Stimulated activated CD4-positive, alpha-beta T cell treated with anti-CD3 and anti-CD28 coated beads, TNF-alpha, amount 100 ng/mL, for 24 hours (primary cell): ENCODE data around the gene INHBB.
"Not testable (repeated sequence)": the region's sequence is repeated elsewhere in the genome, so short reads cannot be mapped to it uniquely, and the experiment has no call there.

Experiments
- DNase-seq, 3 experiments: peaks; one replicate each; pipeline ENCODE4 v3.0.0-alpha.2; 2020; ENCODE audit warnings: low read depth in 3 of 3

Gene INHBB

GRCh38 chr2:120316071-120316470 is 29.9 kb upstream of the INHBB start:
- DNase-seq: no peak

GRCh38 chr2:120316528-120317179 is 29.3 kb upstream of the INHBB start:
- DNase-seq: no peak

- DNase-seq: no peak
Measured at GRCh38 chr2:120317180-120317533, 28.8 kb upstream of the INHBB start.

GRCh38 chr2:120317916-120318315 is 28.0 kb upstream of the INHBB start:
- DNase-seq: no peak

GRCh38 chr2:120318626-120319025 is 27.3 kb upstream of the INHBB start:
- DNase-seq: no peak

- no peak for DNase-seq
Measured at GRCh38 chr2:120319123-120319522, 26.8 kb upstream of the INHBB start.

- DNase-seq: no peak
Measured at GRCh38 chr2:120319686-120320317, 26.1 kb upstream of the INHBB start.

GRCh38 chr2:120320318-120320851 is 25.6 kb upstream of the INHBB start:
- DNase-seq: no peak

- DNase-seq: not testable (repeated sequence)
Measured at GRCh38 chr2:120320887-120321556, 24.9 kb upstream of the INHBB start.

- DNase-seq: no peak
Measured at GRCh38 chr2:120321721-120322284, 24.1 kb upstream of the INHBB start.

- no peak for DNase-seq
Measured at GRCh38 chr2:120322329-120322728, 23.6 kb upstream of the INHBB start.

GRCh38 chr2:120323214-120323613 is 22.7 kb upstream of the INHBB start:
- no peak for DNase-seq

GRCh38 chr2:120323807-120324399 is 22.0 kb upstream of the INHBB start:
- DNase-seq: no peak

GRCh38 chr2:120324933-120325332 is 21.0 kb upstream of the INHBB start:
- DNase-seq: no peak

GRCh38 chr2:120326066-120326465 is 19.9 kb upstream of the INHBB start:
- DNase-seq: no peak

GRCh38 chr2:120330946-120331822 is 14.8 kb upstream of the INHBB start:
- DNase-seq: no peak

- no peak for DNase-seq
Measured at GRCh38 chr2:120331903-120332302, 14.0 kb upstream of the INHBB start.

- DNase-seq: no peak
Measured at GRCh38 chr2:120332384-120332783, 13.6 kb upstream of the INHBB start.

- no peak for DNase-seq
Measured at GRCh38 chr2:120334068-120334467, 11.9 kb upstream of the INHBB start.

- DNase-seq: no peak
Measured at GRCh38 chr2:120336749-120337148, 9.2 kb upstream of the INHBB start.

GRCh38 chr2:120338015-120338414 is 7.9 kb upstream of the INHBB start:
- DNase-seq: no peak
